COLO668 (cell line): Measurements from ENCODE around the gene DAZAP1.

Source experiments
- DNase-seq: peaks from one replicate; lab custom pipeline; 2025; ENCODE audit not compliant: unreplicated experiment; lab: John Stamatoyannopoulos, UW

DAZAP1 gene

DNA sequence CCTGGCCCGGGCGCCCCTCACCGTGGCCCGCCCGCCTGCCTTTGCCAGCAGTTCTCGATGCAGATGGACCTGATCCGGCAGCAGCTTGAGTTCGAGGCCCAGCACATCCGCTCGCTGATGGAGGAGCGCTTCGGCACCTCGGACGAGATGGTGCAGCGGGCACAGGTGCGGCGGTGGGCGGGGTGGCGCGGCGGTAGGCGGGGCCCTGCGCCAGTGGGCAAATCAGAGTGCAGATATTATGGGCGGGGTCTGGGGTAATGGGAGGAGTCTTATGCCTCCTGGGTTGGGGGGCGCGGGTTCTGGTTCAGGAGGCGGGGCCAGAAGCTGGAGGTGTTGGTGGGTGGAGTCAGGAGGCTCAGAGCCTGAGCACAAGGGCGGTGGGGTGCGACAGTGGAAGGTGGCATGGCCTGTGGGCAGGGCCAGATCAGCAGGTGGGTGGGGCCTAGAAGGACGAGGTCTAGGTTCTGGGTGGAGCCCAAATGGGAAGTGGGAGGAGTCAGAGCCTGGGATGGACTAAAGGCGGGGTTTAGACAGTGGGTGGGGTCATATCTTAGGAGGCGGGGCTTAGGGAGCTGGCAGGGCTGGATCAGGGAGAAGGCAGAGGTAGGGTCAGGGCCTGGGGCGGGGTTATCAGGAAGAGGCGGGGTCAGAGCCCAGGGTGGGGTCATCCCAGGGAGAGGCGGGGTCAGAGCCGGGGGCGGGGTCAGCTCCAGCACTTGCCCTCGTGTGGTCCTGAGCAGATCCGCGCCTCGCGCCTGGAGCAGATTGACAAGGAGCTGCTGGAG is 48.1 kb downstream of the DAZAP1 start:
- DNase-seq = peak; percentile 79

DNA sequence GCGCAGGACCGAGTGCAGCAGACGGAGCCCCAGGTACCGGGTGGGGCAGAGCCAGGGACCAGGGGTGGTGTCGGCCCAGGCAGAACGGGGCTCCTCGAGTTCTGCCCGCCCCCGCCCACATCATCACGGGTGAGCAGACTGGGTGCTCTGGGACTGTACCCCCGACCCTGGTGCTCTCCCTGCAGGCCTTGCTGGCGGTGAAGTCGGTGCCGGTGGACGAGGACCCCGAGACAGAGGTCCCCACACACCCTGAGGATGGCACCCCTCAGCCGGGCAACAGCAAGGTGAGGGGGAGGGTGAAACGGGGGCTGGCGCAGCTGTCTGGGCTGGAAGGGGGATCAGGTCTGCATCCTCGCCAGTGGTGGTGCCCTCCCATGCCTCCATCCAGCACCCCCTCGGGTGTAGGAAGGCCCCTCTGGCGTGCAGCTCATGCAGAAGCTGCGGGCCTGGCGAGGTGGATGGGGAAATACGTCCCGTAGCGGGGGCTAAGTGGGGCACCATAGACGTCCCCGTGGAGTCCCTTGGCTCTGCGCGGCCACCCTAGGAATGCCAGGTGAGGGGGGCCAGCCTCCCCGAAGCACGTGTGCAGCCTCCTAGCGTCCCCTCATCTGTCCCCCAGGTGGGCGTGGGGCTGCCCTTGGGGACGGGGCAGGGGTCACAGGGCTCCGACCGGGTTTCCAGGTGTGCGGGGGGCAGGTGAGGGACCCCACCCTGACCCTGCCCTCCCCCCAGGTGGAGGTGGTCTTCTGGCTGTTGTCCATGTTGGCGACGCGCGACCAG is 48.9 kb downstream of the DAZAP1 start:
- DNase-seq = no peak

DNA sequence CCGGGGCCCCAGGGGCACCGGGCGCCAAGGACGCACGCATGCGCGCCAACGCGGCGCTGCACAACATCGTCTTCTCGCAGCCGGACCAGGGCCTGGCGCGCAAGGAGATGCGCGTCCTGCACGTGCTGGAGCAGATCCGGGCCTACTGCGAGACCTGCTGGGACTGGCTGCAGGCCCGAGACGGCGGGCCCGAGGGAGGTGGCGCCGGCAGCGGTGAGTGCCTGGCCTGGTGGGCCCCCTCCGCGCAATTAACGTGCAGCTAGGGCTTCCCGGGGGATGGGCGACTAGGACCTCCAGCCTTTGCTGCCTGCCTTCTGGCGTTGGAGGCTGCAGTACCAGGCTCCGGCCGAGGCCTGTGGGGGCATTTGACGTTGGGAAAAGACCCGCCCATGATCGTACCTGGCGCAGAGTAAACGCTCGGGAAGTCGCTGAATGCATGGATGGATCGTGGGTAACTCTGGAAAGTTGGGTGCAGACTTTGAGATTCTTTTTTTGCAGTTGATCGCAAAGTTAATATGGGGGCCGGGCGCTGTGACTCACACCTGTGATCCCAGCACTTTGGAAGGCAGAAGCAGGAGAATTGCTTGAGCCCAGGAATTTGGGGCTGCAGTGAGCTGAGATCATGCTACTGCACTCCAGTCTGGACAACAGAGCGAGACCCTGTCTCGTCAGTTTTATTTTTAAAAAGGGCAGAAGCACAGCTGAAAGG is 49.8 kb downstream of the DAZAP1 start:
- DNase-seq = peak; percentile 10

DNA sequence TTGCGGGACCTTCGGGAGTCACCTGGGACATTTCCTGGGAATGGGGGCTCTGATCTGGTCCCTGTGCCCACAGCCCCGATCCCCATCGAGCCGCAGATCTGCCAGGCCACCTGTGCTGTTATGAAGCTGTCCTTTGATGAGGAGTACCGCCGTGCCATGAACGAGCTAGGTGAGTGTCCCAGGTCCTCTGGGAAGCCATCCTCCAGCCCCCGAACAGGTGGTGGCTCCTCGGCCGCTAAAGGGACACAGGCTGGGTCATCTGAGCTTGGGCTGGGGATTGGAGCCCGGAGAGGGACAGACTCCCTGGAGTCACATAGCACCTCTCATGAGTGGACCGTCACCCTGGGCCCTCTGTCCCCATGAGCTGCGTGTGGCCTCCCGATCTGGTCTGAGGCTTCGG is 50.5 kb downstream of the DAZAP1 start:
- DNase-seq = no peak

DNA sequence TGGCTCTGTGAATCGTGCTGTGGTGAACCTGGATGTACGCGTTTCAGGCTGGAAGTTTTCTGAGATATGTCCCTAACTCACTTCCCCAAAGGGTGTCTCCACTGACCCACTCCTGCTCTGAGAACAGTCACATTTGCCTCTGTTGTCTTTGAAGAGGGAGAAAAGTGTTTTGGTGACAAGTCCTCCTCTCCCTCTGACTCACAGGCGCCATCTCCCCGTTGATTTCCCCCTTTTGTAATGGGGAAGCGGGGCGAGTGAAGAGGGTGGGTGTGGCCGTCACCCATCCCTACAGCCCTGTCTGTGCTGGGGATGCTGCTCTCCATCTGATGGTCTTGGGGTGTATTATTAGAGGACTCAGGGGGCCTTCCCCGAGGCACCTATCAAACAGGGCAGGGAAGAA is 52.1 kb downstream of the DAZAP1 start:
- DNase-seq = no peak

DNA sequence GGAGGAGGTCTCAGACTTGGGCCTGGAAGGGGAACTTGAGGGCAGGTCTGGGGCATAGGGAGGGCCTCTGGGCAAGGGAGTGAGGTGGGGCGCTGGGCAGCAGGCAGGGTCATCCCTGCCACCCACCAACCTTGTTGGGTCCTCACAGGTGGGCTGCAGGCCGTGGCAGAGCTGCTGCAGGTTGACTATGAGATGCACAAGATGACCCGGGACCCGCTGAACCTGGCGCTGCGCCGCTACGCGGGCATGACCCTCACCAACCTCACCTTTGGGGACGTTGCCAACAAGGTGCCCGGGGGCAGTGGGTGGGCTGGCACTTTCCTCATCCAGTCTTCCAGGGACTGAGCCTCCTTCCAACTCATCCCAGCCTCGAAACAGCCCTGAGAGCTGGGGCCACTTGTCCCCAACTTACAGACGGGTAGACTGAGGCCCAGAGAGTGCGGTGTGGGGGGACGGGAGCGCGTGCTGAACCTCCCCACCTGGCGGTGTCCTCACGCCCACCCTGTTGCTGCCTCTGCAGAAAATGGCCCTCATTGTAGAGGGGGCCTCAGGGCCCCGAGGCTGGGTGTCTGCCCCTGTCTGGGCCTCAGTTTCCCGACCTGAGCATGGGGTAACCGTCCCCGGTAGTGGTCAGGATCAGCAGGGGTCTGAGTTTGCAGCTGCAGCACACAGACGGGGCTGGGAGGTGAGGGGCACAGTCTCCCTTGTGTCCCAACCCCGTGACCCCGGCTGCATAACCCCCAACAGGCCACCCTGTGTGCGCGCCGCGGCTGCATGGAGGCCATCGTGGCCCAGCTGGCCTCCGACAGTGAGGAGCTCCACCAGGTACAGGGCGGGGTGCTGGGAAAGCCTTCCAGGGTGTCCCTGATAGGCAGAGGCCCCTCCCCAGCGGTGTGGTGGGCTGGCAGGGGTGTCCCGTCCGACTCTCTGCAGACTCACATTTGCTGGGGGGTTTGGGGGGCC is 52.9 kb downstream of the DAZAP1 start:
- DNase-seq = no peak

DNA sequence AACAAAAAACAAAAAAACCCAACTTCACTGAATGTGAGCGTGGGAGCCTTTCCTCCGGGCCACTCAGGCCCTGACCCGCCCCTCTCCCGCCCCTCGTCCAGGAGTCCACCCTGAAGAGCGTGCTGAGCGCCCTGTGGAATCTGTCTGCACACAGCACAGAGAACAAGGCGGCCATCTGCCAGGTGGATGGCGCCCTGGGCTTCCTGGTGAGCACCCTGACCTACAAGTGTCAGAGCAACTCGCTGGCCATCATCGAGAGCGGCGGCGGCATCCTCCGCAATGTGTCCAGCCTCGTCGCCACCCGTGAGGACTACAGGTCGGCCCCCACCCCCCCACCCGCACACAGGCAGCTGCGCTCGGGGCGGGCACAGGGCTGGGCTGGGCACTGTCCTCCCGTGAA is 54.5 kb downstream of the DAZAP1 start:
- no peak for DNase-seq

DNA sequence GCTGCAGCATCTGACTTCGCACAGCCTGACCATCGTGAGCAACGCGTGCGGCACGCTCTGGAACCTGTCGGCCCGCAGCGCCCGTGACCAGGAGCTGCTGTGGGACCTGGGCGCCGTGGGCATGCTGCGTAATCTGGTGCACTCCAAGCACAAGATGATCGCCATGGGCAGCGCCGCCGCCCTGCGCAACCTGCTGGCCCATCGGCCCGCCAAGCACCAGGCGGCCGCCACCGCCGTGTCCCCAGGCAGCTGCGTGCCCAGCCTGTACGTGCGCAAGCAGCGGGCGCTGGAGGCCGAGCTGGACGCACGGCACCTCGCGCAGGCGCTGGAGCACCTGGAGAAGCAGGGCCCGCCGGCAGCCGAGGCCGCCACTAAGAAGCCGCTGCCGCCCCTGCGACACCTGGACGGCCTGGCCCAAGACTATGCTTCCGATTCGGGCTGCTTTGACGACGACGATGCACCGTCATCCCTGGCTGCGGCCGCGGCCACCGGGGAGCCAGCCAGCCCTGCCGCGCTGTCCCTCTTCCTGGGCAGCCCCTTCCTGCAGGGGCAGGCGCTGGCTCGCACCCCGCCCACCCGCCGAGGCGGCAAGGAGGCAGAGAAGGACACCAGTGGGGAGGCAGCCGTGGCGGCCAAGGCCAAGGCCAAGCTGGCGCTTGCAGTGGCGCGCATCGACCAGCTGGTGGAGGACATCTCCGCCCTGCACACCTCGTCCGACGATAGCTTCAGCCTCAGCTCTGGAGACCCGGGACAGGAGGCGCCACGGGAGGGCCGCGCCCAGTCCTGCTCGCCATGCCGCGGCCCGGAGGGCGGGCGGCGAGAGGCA is 58.0 kb downstream of the DAZAP1 start:
- peak; percentile 41 for DNase-seq

DNA sequence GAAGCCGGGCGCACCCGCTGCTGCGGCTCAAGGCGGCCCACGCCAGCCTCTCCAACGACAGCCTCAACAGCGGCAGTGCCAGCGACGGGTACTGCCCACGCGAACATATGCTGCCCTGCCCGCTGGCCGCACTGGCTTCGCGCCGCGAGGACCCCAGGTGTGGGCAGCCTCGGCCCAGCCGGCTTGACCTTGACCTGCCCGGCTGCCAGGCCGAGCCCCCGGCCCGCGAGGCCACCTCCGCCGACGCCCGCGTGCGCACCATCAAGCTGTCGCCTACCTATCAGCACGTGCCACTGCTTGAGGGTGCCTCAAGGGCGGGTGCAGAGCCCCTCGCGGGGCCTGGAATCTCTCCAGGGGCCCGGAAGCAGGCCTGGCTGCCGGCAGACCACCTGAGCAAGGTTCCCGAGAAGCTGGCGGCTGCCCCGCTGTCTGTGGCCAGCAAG is 58.7 kb downstream of the DAZAP1 start:
- no peak for DNase-seq

DNA sequence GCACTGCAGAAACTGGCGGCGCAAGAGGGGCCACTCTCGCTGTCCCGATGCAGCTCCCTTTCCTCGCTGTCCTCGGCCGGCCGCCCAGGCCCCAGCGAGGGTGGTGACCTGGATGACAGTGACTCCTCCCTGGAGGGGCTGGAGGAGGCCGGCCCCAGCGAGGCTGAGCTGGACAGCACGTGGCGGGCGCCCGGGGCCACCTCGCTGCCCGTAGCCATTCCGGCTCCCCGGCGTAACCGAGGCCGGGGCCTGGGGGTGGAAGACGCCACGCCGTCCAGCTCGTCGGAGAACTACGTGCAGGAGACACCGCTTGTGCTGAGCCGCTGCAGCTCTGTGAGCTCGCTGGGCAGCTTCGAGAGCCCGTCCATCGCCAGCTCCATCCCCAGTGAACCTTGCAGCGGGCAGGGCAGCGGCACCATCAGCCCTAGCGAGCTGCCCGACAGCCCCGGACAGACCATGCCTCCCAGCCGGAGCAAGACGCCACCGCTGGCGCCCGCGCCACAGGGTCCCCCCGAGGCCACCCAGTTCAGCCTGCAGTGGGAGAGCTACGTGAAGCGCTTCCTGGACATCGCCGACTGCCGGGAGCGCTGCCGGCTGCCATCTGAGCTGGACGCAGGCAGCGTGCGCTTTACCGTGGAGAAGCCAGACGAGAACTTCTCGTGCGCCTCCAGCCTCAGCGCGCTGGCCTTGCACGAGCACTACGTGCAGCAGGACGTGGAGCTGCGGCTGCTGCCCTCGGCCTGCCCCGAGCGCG is 59.3 kb downstream of the DAZAP1 start:
- no peak for DNase-seq

DNA sequence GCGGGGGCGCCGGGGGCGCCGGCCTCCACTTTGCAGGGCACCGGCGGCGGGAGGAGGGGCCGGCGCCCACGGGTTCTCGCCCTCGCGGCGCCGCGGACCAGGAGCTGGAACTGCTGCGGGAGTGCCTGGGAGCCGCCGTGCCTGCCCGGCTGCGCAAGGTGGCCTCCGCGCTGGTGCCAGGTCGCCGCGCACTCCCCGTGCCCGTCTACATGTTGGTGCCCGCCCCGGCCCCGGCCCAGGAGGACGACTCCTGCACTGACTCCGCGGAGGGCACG is 59.8 kb downstream of the DAZAP1 start:
- DNase-seq = no peak

DNA sequence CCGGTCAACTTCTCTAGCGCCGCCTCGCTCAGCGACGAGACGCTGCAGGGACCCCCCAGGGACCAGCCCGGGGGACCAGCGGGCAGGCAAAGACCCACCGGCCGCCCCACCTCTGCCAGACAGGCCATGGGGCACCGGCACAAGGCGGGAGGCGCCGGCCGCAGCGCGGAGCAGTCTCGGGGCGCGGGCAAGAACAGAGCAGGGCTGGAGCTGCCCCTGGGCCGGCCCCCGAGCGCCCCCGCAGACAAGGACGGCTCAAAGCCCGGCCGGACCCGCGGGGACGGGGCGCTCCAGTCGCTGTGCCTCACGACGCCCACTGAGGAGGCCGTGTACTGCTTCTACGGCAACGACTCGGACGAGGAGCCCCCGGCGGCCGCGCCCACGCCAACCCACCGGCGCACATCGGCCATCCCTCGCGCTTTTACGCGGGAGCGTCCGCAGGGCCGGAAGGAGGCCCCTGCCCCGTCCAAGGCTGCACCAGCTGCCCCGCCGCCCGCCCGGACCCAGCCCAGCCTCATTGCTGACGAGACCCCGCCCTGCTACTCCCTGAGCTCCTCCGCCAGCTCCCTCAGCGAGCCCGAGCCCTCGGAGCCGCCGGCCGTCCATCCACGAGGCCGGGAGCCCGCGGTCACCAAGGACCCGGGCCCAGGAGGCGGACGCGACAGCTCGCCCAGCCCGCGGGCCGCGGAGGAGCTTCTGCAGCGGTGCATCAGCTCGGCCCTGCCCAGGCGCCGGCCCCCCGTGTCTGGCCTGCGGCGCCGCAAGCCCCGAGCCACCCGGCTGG is 60.3 kb downstream of the DAZAP1 start:
- DNase-seq = no peak

DNA sequence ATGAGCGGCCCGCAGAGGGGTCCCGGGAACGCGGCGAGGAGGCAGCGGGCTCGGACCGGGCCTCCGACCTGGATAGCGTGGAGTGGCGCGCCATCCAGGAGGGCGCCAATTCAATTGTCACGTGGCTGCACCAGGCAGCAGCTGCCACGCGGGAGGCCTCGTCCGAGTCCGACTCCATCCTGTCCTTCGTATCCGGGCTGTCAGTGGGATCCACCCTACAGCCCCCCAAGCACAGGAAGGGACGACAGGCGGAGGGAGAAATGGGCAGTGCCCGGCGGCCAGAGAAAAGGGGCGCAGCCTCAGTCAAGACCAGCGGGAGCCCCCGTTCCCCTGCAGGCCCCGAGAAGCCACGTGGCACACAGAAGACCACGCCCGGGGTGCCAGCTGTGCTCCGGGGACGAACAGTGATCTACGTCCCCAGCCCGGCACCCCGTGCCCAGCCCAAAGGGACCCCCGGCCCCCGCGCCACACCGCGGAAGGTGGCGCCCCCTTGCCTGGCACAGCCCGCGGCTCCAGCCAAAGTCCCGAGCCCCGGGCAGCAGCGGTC is 61.0 kb downstream of the DAZAP1 start:
- no peak for DNase-seq

DNA sequence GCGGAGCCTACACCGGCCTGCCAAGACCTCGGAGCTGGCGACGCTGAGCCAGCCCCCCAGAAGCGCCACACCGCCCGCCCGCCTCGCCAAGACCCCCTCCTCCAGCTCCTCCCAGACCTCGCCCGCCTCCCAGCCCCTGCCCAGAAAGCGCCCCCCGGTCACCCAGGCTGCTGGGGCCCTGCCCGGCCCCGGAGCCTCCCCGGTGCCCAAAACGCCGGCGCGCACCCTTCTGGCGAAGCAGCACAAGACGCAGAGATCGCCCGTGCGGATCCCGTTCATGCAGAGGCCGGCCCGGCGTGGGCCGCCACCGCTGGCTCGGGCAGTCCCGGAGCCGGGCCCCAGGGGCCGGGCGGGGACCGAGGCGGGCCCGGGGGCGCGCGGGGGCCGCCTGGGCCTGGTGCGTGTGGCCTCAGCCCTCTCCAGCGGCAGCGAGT is 61.5 kb downstream of the DAZAP1 start:
- DNase-seq = peak; percentile 53

DNA sequence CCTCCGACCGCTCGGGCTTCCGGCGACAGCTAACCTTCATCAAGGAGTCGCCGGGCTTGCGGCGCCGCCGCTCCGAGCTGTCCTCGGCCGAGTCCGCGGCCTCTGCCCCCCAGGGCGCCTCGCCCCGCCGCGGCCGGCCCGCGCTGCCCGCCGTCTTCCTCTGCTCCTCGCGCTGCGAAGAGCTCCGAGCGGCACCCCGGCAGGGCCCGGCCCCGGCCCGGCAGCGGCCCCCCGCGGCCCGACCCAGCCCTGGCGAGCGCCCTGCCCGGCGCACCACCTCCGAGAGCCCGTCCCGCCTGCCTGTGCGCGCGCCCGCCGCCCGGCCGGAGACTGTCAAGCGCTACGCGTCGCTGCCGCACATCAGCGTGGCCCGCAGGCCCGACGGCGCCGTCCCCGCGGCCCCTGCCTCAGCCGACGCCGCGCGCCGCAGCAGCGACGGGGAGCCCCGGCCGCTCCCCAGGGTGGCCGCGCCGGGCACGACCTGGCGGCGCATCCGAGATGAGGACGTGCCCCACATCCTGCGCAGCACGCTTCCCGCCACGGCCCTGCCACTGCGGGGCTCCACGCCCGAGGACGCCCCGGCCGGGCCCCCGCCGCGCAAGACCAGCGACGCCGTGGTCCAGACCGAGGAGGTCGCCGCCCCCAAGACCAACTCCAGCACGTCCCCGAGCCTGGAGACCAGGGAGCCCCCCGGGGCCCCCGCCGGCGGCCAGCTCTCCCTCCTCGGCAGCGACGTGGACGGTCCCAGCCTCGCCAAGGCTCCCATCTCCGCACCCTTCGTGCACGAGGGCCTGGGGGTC is 62.1 kb downstream of the DAZAP1 start:
- peak; percentile 53 for DNase-seq

DNA sequence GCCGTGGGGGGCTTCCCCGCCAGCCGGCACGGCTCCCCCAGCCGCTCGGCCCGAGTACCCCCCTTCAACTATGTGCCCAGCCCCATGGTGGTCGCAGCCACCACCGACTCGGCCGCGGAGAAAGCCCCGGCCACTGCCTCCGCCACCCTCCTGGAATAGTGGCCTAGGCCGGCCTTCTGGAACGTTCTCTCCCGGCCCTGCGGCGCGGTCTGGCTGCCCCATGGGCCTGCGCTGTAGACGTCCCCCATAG is 62.6 kb downstream of the DAZAP1 start:
- DNase-seq = no peak

DNA sequence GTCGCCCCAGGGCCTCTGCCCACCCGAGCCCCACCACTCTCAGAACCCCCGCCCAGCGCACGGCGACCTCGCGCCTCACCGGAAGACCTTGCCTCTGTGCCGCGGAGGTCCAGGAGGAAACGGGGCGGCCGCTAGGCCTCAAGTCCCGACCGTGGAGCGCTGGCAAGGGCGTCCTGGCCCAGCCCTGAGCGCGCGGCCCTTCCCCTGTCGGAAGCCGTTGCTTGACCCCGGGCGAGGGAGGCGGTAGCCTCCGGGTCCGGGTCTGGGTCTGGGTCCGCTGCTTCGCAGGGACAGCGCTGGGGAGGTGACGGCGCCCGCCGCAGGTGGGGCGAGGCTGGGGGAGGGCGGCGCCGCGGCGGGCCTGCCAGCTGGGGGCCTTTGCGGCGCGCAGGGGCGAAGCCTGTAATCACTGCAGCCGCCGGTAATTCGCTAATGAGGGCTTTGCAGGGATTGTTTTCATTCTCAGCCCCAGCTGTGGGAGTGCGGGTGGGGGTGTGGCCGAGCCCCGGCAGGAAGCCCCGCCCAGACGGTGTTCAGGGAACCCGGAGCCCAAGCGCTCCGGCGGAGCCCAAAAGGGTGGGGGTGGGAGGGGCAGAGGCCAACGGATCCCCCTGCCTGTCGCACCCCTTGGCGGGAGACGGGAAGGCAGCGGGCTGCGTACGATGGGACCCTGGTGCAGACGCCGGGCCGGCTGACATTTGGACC is 63.1 kb downstream of the DAZAP1 start:
- DNase-seq = peak; percentile 47
